HL-60 (cell line): ENCODE data around the gene ZBTB25.

ENCODE experiments used
- DNase-seq, 2 experiments: peaks; one replicate each; pipeline ENCODE4 v3.0.0-alpha.2; 2010 to 2020; ENCODE audit warnings: low read depth in 1 of 2, low spot score in 1 of 2
- H3K27ac ChIP-seq: fragments of 250-450 bp; sonication (Bioruptor Pico); replicated peaks from 2 replicates; pipeline ENCODE4 v1.5.1; 2020; ENCODE audit warnings: mild to moderate bottlenecking, moderate library complexity
- H3K27me3 ChIP-seq: fragments of 250-450 bp; sonication (Bioruptor Pico); 2 replicates; pipeline ENCODE4 v1.5.1; 2021; ENCODE audit warnings: mild to moderate bottlenecking, moderate library complexity; ENCODE audit not compliant: insufficient read depth, poor library complexity, severe bottlenecking
- H3K4me3 ChIP-seq: replicated peaks from 2 replicates; pipeline ENCODE4 v1.5.1; 2011; ENCODE audit warnings: mild to moderate bottlenecking, control low read depth, low read length; ENCODE audit not compliant: insufficient read depth
- CTCF ChIP-seq: IDR thresholded peaks from one replicate; pipeline ENCODE4 v1.5.1; 2011; ENCODE audit warnings: low read length, control low read depth, inconsistent platforms; ENCODE audit not compliant: insufficient read depth
- GABPA ChIP-seq: IDR thresholded peaks from 2 replicates; pipeline ENCODE4 v1.6.1; 2012; ENCODE audit warnings: low read depth
- POLR2AphosphoS5 ChIP-seq: IDR thresholded peaks from 2 replicates; pipeline ENCODE4 v1.6.1; 2012; ENCODE audit warnings: low read depth
- REST ChIP-seq: IDR thresholded peaks from 2 replicates; pipeline ENCODE4 v1.6.1; 2012; ENCODE audit warnings: low read depth; ENCODE audit not compliant: insufficient replicate concordance
- SPI1 ChIP-seq: IDR thresholded peaks from 2 replicates; pipeline ENCODE4 v1.6.1; 2012; ENCODE audit warnings: low read depth, mild to moderate bottlenecking, borderline replicate concordance

Gene ZBTB25

GRCh38 chr14:64438181-64438841, 65.3 kb downstream of the ZBTB25 start:
- Histone ChIP-seq H3K27ac (no peak overlapping the region), H3K27me3 (no peaks in the 10 kb centered on the region), H3K4me3 (no peak overlapping the region)
- DNase-seq: no peak
- TF ChIP-seq CTCF (no peak), GABPA (no peak), SPI1 (no peak), REST (no peak), POLR2AphosphoS5 (no peak)

DNA sequence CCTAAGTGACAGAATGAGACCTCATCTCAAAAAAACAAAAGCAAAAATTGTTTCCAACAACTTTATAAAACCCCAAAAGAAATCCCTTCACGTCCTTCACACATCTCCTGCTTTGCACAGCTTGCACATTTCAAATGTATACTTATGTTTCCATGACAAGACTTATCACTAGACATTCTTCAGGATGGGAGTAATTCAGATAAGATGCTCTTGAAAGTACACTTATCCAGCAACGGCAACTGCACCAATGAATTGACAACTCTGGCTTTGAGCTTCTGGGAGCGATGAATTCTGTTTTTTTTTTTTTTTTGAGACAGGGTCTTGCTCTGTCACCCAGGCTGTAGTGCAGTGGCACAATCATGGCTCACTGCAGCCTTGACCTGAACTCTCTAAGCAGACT, 69.1 kb downstream of the ZBTB25 start:
- no peak for DNase-seq
- H3K4me3 ChIP-seq: no peak overlapping the region
- no peak for TF ChIP-seq SPI1
- TF ChIP-seq CTCF: no peak
- TF ChIP-seq REST: no peak
- no peak for TF ChIP-seq GABPA
- TF ChIP-seq POLR2AphosphoS5: no peak
- no peaks in the 10 kb centered on the region for H3K27me3 ChIP-seq
- no peak overlapping the region for H3K27ac ChIP-seq

DNA sequence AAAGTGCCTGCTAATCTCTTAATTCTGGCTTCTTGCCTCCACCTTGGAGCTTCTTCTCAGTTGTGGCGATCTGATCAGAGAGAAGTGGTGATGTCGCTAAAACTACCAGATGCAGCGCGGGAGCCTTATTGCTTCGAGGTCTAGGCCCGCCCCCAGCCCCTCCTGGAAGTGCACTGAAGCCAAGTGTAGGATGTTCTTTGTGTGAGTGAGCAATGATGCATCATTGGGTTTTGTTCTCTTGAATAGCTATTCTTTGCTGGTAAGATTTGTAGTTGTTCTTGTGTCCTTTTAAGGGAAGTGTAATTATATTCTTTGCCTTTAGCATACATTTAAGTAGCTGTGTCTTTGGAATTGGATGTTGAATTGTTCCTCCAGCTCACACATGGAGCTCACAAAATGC, 79.7 kb downstream of the ZBTB25 start:
- Histone ChIP-seq H3K27me3 (no peaks in the 10 kb centered on the region), H3K4me3 (no peak overlapping the region), H3K27ac (no peak overlapping the region)
- TF ChIP-seq SPI1 (no peak), POLR2AphosphoS5 (no peak), REST (no peak), GABPA (no peak), CTCF (no peak)
- no peak for DNase-seq
